ENCODE measurements around the gene CDK5RAP2. TPM values are rescaled to one million over a fixed set of nuclear protein-coding genes. Genes with fewer than 3 reads are reported as not detected.

The CDK5RAP2 gene
- total RNA-seq, 1 donor from 2014 or later, result 80.6 TPM

GRCh38 chr9:120353506-120353905 lies 226.5 kb downstream of the CDK5RAP2 start:
- ATAC-seq, result no peak
- intact Hi-C loops (cut with DNase I), result no loop called here

DNA sequence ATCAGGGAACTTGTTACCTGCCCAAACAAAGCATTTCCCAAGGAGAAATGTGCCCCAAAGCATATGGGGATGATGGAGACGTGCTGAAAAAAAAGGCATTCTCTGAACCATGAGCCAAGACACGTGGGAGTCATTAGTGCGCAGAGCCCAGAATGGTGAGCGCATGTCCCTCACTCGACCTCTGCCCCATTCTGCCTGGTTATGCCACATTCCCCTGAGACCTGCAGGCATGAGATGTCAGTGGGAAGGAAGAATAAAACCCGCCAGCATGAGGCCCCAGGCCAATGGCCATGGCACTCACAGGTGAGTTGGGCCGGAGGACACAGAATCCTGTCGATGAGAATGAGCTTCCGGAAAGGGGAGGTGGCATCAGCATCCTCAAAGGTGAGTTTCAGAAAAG lies 228.9 kb downstream of the CDK5RAP2 start:
- intact Hi-C loops (cut with DNase I), result no loop called here
- ATAC-seq, result no peak

More at GRCh38 chr9:120353506-120353905, 226.5 kb downstream of the CDK5RAP2 start:
- no peak for DNase-seq (ENCODE audit: low spot score)

GRCh38 chr9:120350596-120350995 lies 229.4 kb downstream of the CDK5RAP2 start:
- intact Hi-C loops (cut with DNase I), result no loop called here
- no peak for DNase-seq (ENCODE audit: low spot score)
- ATAC-seq, result no peak

More for the DNA sequence above, 228.9 kb downstream of the CDK5RAP2 start:
- no peak for DNase-seq (ENCODE audit: low spot score)

- ATAC-seq, result peak; percentile 56
- no peak for DNase-seq (ENCODE audit: low spot score)
- intact Hi-C loops (cut with DNase I), result no loop called here
Observed at GRCh38 chr9:120348951-120349429, 231.0 kb downstream of the CDK5RAP2 start.

DNA sequence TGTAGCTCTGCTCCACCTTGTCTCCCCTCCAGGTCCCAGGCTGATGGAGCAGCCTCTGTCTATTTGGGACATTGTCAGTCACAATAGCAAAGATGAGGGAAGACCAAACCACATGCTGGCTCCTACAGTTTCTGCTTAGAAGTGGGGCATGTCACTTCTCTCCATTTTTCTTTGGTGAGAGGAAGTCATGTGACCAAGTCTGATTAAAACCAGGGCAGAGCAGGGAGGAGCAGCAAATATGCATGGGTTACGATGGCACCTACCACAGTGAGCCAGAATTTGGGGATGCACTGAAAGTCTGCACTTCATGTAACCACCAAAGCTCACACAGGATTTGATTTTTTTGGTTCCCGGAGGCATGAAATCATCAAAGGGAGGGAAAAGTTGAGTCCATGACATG lies 234.6 kb downstream of the CDK5RAP2 start:
- intact Hi-C loops (cut with DNase I), result no loop called here
- DNase-seq (ENCODE audit: low spot score), result no peak
- no peak for ATAC-seq

DNA sequence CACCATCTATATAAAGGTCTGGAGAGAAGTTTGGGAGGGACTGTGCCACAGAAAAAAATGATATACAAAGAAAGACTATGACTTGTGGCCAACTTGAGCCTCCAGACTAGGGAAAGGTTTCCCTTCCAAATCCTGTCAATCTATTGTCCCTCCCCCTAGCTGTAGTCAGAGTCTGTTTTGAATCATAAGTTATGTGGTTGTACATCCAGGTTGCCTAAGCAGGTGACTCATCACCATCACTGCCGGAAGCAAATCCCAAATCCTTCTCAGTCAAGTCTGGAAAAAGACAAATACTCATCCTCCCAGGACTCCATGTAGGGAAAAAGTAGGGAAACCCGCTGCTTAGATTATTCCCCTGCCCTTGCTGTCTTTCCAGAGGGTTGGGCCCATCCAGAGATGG lies 235.7 kb downstream of the CDK5RAP2 start:
- intact Hi-C loops (cut with DNase I), result no loop called here
- ATAC-seq (no peak), DNase-seq (ENCODE audit: low spot score) (no peak)

DNA sequence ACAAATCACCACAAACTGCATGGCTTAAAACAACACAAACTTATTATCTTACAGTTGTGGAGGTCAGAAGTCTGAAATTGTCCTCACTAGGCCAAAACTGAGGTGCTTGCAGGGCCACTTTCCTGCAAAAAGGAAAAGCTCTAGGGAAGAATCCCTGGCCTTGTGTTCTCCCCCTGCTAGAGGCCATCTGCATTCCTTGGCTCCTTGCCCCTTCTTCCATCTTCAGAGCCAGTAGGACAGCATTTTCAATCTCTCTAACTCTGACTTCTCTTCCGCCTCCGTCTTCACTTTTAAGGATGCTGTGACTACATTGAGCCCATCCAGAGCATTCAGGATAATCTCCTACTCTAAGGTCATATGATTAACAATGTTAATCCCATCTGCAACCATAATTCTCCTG lies 236.6 kb downstream of the CDK5RAP2 start:
- intact Hi-C loops (cut with DNase I), result no loop called here
- DNase-seq (ENCODE audit: low spot score) (no peak), ATAC-seq (no peak)

Other genes starting within 250 kb of the CDK5RAP2 start
- gene MEGF9, start 134.3 kb upstream of the CDK5RAP2 start, total RNA-seq, result 132 TPM
- 65.5 TPM for gene FBXW2, start 213.2 kb upstream of the CDK5RAP2 start, total RNA-seq